Type B pancreatic cell (in vitro differentiated cells): ENCODE results near the gene LRRC37A2. TPM values are rescaled to one million over a fixed set of nuclear protein-coding genes. Genes with fewer than 3 reads are reported as not detected.
A peak's percentile ranks its signal among the peaks of the same experiment; 100 is the strongest.
"Not testable (repeated sequence)": the region's sequence is repeated elsewhere in the genome, so short reads cannot be mapped to it uniquely, and the experiment has no call there.

Experiments used
- DNase-seq: peaks from one replicate; pipeline ENCODE4 v3.0.0; 2021; ENCODE audit warnings: mixed read lengths; ENCODE audit not compliant: unreplicated experiment; ENCODE audit errors: extremely low spot score
- H3K27ac Mint-ChIP-seq: 2 replicates; pipeline ENCODE4 v1.8.0; 2021; ENCODE audit warnings: mild to moderate bottlenecking, mixed read lengths
- H3K27me3 Mint-ChIP-seq: 2 replicates; pipeline ENCODE4 v1.8.0; 2021; ENCODE audit warnings: mixed read lengths
- H3K36me3 Mint-ChIP-seq: 2 replicates; pipeline ENCODE4 v1.8.0; 2021; ENCODE audit warnings: mixed read lengths
- H3K4me1 Mint-ChIP-seq: one replicate; pipeline ENCODE4 v1.8.0; 2021; ENCODE audit warnings: mixed read lengths; ENCODE audit not compliant: unreplicated experiment
- H3K4me3 Mint-ChIP-seq: 2 replicates; pipeline ENCODE4 v1.8.0; 2021; ENCODE audit warnings: mild to moderate bottlenecking, mixed read lengths
- H3K9me3 Mint-ChIP-seq: 2 replicates; pipeline ENCODE4 v1.8.0; 2021; ENCODE audit warnings: mixed read lengths
- long read RNA-seq: library from polyadenylated mRNA; unstranded; transcript quantifications from one replicate; pipeline ENCODE4 v2.0.0, GENCODE V29; 2020
- total RNA-seq: library from RNA; stranded (reverse); gene quantifications from 2 replicates; pipeline ENCODE4 v1.2.1, GENCODE V29; 2021; ENCODE audit warnings: low replicate concordance

Gene LRRC37A2
- 12.5 and 18.6 TPM in 2 replicates for total RNA-seq
- long read RNA-seq, partial matches to known transcripts: 0 of 6 reads
- long read RNA-seq, other reads (novel, unspliced or antisense): 5 of 6 reads

- H3K9me3 Mint-ChIP-seq, H3K4me3 Mint-ChIP-seq, H3K27me3 Mint-ChIP-seq, DNase-seq, H3K36me3 Mint-ChIP-seq, H3K27ac Mint-ChIP-seq, H3K4me1 Mint-ChIP-seq: not testable (repeated sequence)
These were observed at the start of gene LRRC37A2 for GRCh38 chr17:46512168-46512567. Gene LRRC37A2 (plus strand): TSS chr17:46512468. CDS start chr17:46512713, 245 bp downstream.

- H3K27ac Mint-ChIP-seq, H3K4me3 Mint-ChIP-seq, H3K36me3 Mint-ChIP-seq, DNase-seq, H3K4me1 Mint-ChIP-seq, H3K27me3 Mint-ChIP-seq, H3K9me3 Mint-ChIP-seq: not testable (repeated sequence)
These were observed 44.6 kb upstream of the LRRC37A2 start for GRCh38 chr17:46467618-46468017.

GRCh38 chr17:46474489-46474888 lies 37.8 kb upstream of the LRRC37A2 start:
- not testable (repeated sequence) for H3K36me3 Mint-ChIP-seq, DNase-seq, H3K9me3 Mint-ChIP-seq, H3K27me3 Mint-ChIP-seq, H3K4me1 Mint-ChIP-seq, H3K4me3 Mint-ChIP-seq, H3K27ac Mint-ChIP-seq

GRCh38 chr17:46475583-46475982 lies 36.7 kb upstream of the LRRC37A2 start:
- not testable (repeated sequence) for H3K4me1 Mint-ChIP-seq, H3K36me3 Mint-ChIP-seq, H3K4me3 Mint-ChIP-seq, DNase-seq, H3K9me3 Mint-ChIP-seq, H3K27ac Mint-ChIP-seq, H3K27me3 Mint-ChIP-seq

GRCh38 chr17:46478823-46479222 lies 33.4 kb upstream of the LRRC37A2 start:
- H3K4me1 Mint-ChIP-seq, H3K27ac Mint-ChIP-seq, H3K27me3 Mint-ChIP-seq, H3K4me3 Mint-ChIP-seq, DNase-seq, H3K36me3 Mint-ChIP-seq, H3K9me3 Mint-ChIP-seq: not testable (repeated sequence)

GRCh38 chr17:46481310-46481709 lies 31.0 kb upstream of the LRRC37A2 start:
- H3K36me3 Mint-ChIP-seq: not testable (repeated sequence)

GRCh38 chr17:46492021-46492420 lies 20.2 kb upstream of the LRRC37A2 start:
- not testable (repeated sequence) for H3K27me3 Mint-ChIP-seq, DNase-seq, H3K9me3 Mint-ChIP-seq, H3K4me3 Mint-ChIP-seq, H3K36me3 Mint-ChIP-seq, H3K4me1 Mint-ChIP-seq, H3K27ac Mint-ChIP-seq

More at GRCh38 chr17:46481310-46481709, 31.0 kb upstream of the LRRC37A2 start:
- not testable (repeated sequence) for H3K27ac Mint-ChIP-seq, H3K4me3 Mint-ChIP-seq, H3K27me3 Mint-ChIP-seq, DNase-seq, H3K4me1 Mint-ChIP-seq, H3K9me3 Mint-ChIP-seq

- H3K4me3 Mint-ChIP-seq, H3K36me3 Mint-ChIP-seq, H3K9me3 Mint-ChIP-seq, DNase-seq, H3K27ac Mint-ChIP-seq, H3K27me3 Mint-ChIP-seq, H3K4me1 Mint-ChIP-seq: not testable (repeated sequence)
These were observed 12.7 kb upstream of the LRRC37A2 start for GRCh38 chr17:46499437-46500139.

GRCh38 chr17:46505896-46506295 lies 6.4 kb upstream of the LRRC37A2 start:
- not testable (repeated sequence) for H3K27me3 Mint-ChIP-seq, H3K9me3 Mint-ChIP-seq, H3K4me3 Mint-ChIP-seq, H3K4me1 Mint-ChIP-seq, DNase-seq, H3K36me3 Mint-ChIP-seq, H3K27ac Mint-ChIP-seq

GRCh38 chr17:46534716-46535115 lies 22.4 kb downstream of the LRRC37A2 start:
- peak; percentile 73 for DNase-seq
- H3K36me3 Mint-ChIP-seq, H3K9me3 Mint-ChIP-seq, H3K27ac Mint-ChIP-seq, H3K27me3 Mint-ChIP-seq, H3K4me3 Mint-ChIP-seq, H3K4me1 Mint-ChIP-seq: not testable (repeated sequence)

GRCh38 chr17:46548607-46549006 lies 36.3 kb downstream of the LRRC37A2 start:
- not testable (repeated sequence) for H3K27ac Mint-ChIP-seq, H3K9me3 Mint-ChIP-seq, H3K27me3 Mint-ChIP-seq, H3K4me1 Mint-ChIP-seq, H3K4me3 Mint-ChIP-seq, H3K36me3 Mint-ChIP-seq
- peak; percentile 55 for DNase-seq

- H3K27me3 Mint-ChIP-seq, H3K4me1 Mint-ChIP-seq: not testable (repeated sequence)
These were observed 46.9 kb downstream of the LRRC37A2 start for GRCh38 chr17:46559155-46559554.

GRCh38 chr17:46560048-46560447 lies 47.8 kb downstream of the LRRC37A2 start:
- H3K36me3 Mint-ChIP-seq, H3K9me3 Mint-ChIP-seq, H3K4me3 Mint-ChIP-seq, H3K27me3 Mint-ChIP-seq, H3K27ac Mint-ChIP-seq, H3K4me1 Mint-ChIP-seq, DNase-seq: not testable (repeated sequence)

More at GRCh38 chr17:46559155-46559554, 46.9 kb downstream of the LRRC37A2 start:
- not testable (repeated sequence) for H3K9me3 Mint-ChIP-seq, H3K4me3 Mint-ChIP-seq, DNase-seq, H3K27ac Mint-ChIP-seq, H3K36me3 Mint-ChIP-seq

- not testable (repeated sequence) for DNase-seq, H3K4me1 Mint-ChIP-seq, H3K27ac Mint-ChIP-seq, H3K9me3 Mint-ChIP-seq, H3K36me3 Mint-ChIP-seq, H3K27me3 Mint-ChIP-seq, H3K4me3 Mint-ChIP-seq
These were observed 54.0 kb downstream of the LRRC37A2 start for GRCh38 chr17:46566284-46566683.
